T-helper 2 cell treated with Interferon-gamma antibody and Interleukin-4, amounts not matched to agents 5 μg/mL and 100 μg/mL, for 36 hours (primary cell): ENCODE measurements around the gene CERS5.

Experiments
- DNase-seq: peaks from one replicate; pipeline ENCODE4 v3.0.0; 2021; ENCODE audit warnings: low spot score
- H3K27ac Mint-ChIP-seq: one replicate; pipeline ENCODE4 v1.8.0; 2021; ENCODE audit warnings: mild to moderate bottlenecking, mixed read lengths
- H3K27me3 Mint-ChIP-seq: one replicate; pipeline ENCODE4 v1.8.0; 2021; ENCODE audit warnings: low read depth, mixed read lengths
- H3K36me3 Mint-ChIP-seq: one replicate; pipeline ENCODE4 v1.8.0; 2021; ENCODE audit warnings: low read depth, mixed read lengths
- H3K4me1 Mint-ChIP-seq: one replicate; pipeline ENCODE4 v1.8.0; 2021; ENCODE audit warnings: low read depth, mixed read lengths
- H3K4me3 Mint-ChIP-seq: one replicate; pipeline ENCODE4 v1.8.0; 2022; ENCODE audit warnings: mild to moderate bottlenecking, moderate library complexity, mixed read lengths
- H3K9me3 Mint-ChIP-seq: one replicate; pipeline ENCODE4 v1.8.0; 2021; ENCODE audit warnings: mixed read lengths

Gene CERS5

DNA sequence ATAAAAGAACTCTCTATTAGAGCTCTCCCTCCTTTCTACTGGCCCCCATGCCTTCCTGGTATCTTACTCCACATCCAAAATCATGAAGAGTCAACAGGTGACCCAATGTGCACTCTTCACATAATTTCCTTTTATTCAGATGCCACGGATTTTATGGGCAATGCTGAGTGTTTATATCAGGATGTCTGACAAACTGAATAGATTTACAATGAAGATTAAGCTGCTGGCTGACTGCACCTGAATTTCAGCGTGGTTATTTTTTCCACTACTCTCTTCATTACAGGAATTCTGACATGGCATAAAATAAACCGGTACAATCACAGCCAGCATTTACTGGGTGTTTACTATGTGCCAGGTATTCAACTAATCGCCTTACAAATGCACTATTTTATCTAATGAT is 29.4 kb upstream of the CERS5 start:
- H3K36me3 Mint-ChIP-seq: peaks cover 54% of the 10 kb centered on the region
- peaks cover 16% of the 10 kb centered on the region for H3K4me1 Mint-ChIP-seq
- no peaks in the 10 kb centered on the region for H3K9me3 Mint-ChIP-seq
- no peak for DNase-seq
- H3K27ac Mint-ChIP-seq: no peak overlapping the region
- no peak overlapping the region for H3K4me3 Mint-ChIP-seq
- no peaks in the 10 kb centered on the region for H3K27me3 Mint-ChIP-seq

DNA sequence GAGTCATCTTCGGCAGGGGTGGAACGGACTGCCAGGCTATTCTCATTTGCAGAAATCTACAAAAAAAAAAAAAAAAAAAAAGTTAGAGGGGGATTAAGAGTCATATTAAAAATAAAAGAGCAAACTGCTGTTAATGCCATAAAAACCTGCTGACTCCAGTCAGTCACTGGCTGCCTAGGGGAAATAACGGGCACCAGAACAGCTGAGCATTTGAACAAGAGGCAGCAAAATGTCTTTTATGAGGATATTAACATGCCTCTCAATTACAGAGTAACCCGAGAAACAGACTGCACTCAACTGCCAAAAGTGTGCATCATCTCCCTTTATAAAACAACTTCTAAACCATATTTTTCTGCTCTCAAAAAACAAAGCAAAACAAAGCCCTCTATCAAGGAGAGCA is 28.7 kb upstream of the CERS5 start:
- H3K27me3 Mint-ChIP-seq: no peaks in the 10 kb centered on the region
- no peaks in the 10 kb centered on the region for H3K9me3 Mint-ChIP-seq
- H3K4me1 Mint-ChIP-seq: peaks cover 18% of the 10 kb centered on the region
- no peak overlapping the region for H3K27ac Mint-ChIP-seq
- peaks cover 58% of the 10 kb centered on the region for H3K36me3 Mint-ChIP-seq
- no peak for DNase-seq
- no peak overlapping the region for H3K4me3 Mint-ChIP-seq

GRCh38 chr12:50192908-50193307 is 25.7 kb upstream of the CERS5 start:
- Mint-ChIP-seq H3K27me3 (no peaks in the 10 kb centered on the region), H3K4me3 (no peak overlapping the region), H3K36me3 (peaks cover 47% of the 10 kb centered on the region), H3K9me3 (no peaks in the 10 kb centered on the region), H3K4me1 (peaks cover 32% of the 10 kb centered on the region), H3K27ac (peak overlapping the region; percentile 26)
- DNase-seq: no peak

DNA sequence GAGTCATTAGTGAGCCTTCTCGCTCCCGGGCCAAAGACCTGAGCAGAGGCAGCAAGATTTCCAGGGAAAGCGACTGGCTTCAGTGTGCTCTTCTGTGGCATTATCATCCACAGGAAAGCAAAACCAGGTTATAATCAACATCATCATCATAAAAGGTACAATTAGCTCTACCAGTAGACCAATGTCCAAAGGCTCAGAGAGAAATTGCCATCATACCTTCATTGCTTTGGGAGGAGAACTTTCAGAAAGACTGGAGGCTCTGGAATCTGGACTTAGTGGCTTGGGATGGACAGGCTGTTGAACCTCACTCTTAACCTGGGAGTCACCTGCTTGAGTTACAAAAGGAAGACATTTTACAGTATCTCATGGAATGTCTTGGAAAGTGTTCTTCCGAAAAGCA is 25.1 kb upstream of the CERS5 start:
- no peak overlapping the region for H3K4me3 Mint-ChIP-seq
- peaks cover 37% of the 10 kb centered on the region for H3K4me1 Mint-ChIP-seq
- peak overlapping the region; percentile 28 for H3K27ac Mint-ChIP-seq
- H3K27me3 Mint-ChIP-seq: no peaks in the 10 kb centered on the region
- H3K9me3 Mint-ChIP-seq: no peaks in the 10 kb centered on the region
- H3K36me3 Mint-ChIP-seq: peaks cover 45% of the 10 kb centered on the region
- DNase-seq: no peak

DNA sequence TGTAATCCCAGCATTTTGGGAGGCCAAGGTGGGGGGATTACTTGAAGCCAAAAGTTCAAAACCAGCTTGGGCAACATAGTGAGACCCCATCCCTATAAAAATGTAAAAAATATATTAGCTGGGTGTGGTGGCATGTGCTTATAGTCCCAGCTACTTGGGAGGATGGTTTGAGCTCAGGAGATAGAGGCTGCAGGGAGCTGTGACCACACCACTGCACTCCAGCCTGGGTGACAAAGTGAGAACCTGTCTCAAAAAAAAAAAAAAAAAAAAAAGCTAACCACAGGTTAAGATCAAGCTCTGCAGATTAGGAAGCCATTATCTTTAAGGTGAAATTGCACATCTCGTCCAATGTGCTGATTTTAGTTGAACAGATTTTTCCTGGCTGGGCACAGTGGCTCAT is 23.7 kb upstream of the CERS5 start:
- H3K36me3 Mint-ChIP-seq: peaks cover 44% of the 10 kb centered on the region
- H3K27ac Mint-ChIP-seq: peak overlapping the region; percentile 68
- peak; percentile 32 for DNase-seq
- peaks cover 45% of the 10 kb centered on the region for H3K4me1 Mint-ChIP-seq
- H3K9me3 Mint-ChIP-seq: no peaks in the 10 kb centered on the region
- H3K27me3 Mint-ChIP-seq: no peaks in the 10 kb centered on the region
- H3K4me3 Mint-ChIP-seq: no peak overlapping the region

- H3K9me3 Mint-ChIP-seq: no peaks in the 10 kb centered on the region
- peak overlapping the region; percentile 95 for H3K27ac Mint-ChIP-seq
- H3K4me1 Mint-ChIP-seq: peaks cover 58% of the 10 kb centered on the region
- H3K4me3 Mint-ChIP-seq: peak overlapping the region; percentile 83
- DNase-seq: peak; percentile 58
- no peaks in the 10 kb centered on the region for H3K27me3 Mint-ChIP-seq
- peaks cover 50% of the 10 kb centered on the region for H3K36me3 Mint-ChIP-seq
Measured at GRCh38 chr12:50188875-50189575, 21.9 kb upstream of the CERS5 start.

- peak overlapping the region; percentile 95 for H3K27ac Mint-ChIP-seq
- H3K4me3 Mint-ChIP-seq: peak overlapping the region; percentile 83
- H3K36me3 Mint-ChIP-seq: peaks cover 53% of the 10 kb centered on the region
- H3K9me3 Mint-ChIP-seq: no peaks in the 10 kb centered on the region
- peaks cover 62% of the 10 kb centered on the region for H3K4me1 Mint-ChIP-seq
- no peaks in the 10 kb centered on the region for H3K27me3 Mint-ChIP-seq
- no peak for DNase-seq
Measured at GRCh38 chr12:50188241-50188781, 21.1 kb upstream of the CERS5 start.

- no peaks in the 10 kb centered on the region for H3K9me3 Mint-ChIP-seq
- peaks cover 49% of the 10 kb centered on the region for H3K36me3 Mint-ChIP-seq
- H3K27me3 Mint-ChIP-seq: no peaks in the 10 kb centered on the region
- peaks cover 59% of the 10 kb centered on the region for H3K4me1 Mint-ChIP-seq
- H3K27ac Mint-ChIP-seq: peak overlapping the region; percentile 95
- DNase-seq: peak; percentile 80
- peak overlapping the region; percentile 83 for H3K4me3 Mint-ChIP-seq
Measured at GRCh38 chr12:50187084-50187900, 20.1 kb upstream of the CERS5 start.

DNA sequence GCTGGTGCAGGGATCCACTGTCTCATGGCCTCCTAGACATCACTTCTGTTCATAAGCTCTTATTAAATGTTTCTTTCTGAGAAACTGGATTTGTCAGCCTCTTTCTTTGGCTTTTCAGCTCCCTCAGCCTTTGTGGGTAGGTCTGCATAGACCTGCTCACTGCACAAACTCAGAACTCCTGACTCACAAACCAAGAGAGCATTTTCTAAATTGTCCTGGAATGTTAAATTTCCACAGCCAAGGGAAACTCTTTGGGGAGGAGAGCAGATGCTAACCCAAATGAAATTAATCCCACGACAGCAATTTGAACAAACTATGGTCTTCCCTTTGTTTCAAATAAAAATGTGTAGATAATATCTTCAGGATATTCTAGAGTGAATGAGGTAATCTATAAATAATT is 19.5 kb upstream of the CERS5 start:
- Mint-ChIP-seq H3K36me3 (peaks cover 48% of the 10 kb centered on the region), H3K4me3 (peak overlapping the region; percentile 83), H3K9me3 (no peaks in the 10 kb centered on the region), H3K4me1 (peaks cover 59% of the 10 kb centered on the region), H3K27me3 (no peaks in the 10 kb centered on the region), H3K27ac (peak overlapping the region; percentile 95)
- DNase-seq: no peak

DNA sequence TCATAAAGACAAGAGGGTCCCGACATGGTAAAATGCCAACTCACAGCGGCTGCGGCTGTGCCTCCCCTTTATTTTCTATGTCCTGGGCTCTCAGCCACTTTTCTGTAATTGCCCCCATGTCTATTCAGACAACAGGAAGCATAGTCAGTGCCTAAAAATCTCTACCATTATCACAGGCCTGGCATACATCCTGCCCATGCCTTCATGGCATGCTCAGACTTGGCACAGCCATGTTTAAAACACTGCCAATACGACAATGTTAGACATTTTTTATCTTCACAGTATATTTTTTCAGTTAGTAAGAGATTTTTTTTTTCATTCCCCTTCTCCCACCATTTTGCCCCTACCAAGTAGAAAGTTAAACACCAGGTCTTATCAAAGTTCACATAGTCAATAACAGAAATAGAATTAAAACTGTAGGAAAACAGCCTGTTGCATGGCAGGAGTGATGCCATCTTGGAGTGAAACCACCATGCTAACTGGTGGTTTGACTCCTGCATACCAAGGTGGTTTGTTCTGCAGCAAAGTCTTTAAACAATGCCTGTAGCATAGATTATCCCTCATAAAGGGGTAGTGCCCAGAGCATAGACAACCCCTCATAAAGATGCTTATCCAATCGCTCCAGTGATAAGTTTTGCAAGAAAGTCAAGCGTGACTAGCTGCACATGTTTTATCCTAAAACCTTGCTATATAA is 18.9 kb upstream of the CERS5 start:
- no peak for DNase-seq
- Mint-ChIP-seq H3K4me1 (peaks cover 57% of the 10 kb centered on the region), H3K9me3 (no peaks in the 10 kb centered on the region), H3K27ac (peak overlapping the region; percentile 75), H3K36me3 (peaks cover 50% of the 10 kb centered on the region), H3K4me3 (peak overlapping the region; percentile 35), H3K27me3 (no peaks in the 10 kb centered on the region)

GRCh38 chr12:50185301-50185895 is 18.2 kb upstream of the CERS5 start:
- Mint-ChIP-seq H3K4me1 (peaks cover 54% of the 10 kb centered on the region), H3K27me3 (no peaks in the 10 kb centered on the region), H3K4me3 (peak overlapping the region; percentile 37), H3K36me3 (peaks cover 50% of the 10 kb centered on the region), H3K27ac (peak overlapping the region; percentile 75), H3K9me3 (no peaks in the 10 kb centered on the region)
- DNase-seq: no peak

GRCh38 chr12:50184261-50184660 is 17.1 kb upstream of the CERS5 start:
- H3K36me3 Mint-ChIP-seq: peaks cover 47% of the 10 kb centered on the region
- H3K4me1 Mint-ChIP-seq: peaks cover 52% of the 10 kb centered on the region
- DNase-seq: no peak
- H3K9me3 Mint-ChIP-seq: no peaks in the 10 kb centered on the region
- H3K4me3 Mint-ChIP-seq: no peak overlapping the region
- H3K27me3 Mint-ChIP-seq: no peaks in the 10 kb centered on the region
- H3K27ac Mint-ChIP-seq: peak overlapping the region; percentile 55

- Mint-ChIP-seq H3K27ac (no peak overlapping the region), H3K4me1 (peaks cover 34% of the 10 kb centered on the region), H3K9me3 (no peaks in the 10 kb centered on the region), H3K4me3 (no peak overlapping the region), H3K36me3 (peaks cover 48% of the 10 kb centered on the region), H3K27me3 (no peaks in the 10 kb centered on the region)
- no peak for DNase-seq
Measured at GRCh38 chr12:50182461-50182860, 15.3 kb upstream of the CERS5 start.
